Measurements from ENCODE around the gene EIF3I.
"Not testable (repeated sequence)": the region's sequence is repeated elsewhere in the genome, so short reads cannot be mapped to it uniquely, and the experiment has no call there.

Gene EIF3I

DNA sequence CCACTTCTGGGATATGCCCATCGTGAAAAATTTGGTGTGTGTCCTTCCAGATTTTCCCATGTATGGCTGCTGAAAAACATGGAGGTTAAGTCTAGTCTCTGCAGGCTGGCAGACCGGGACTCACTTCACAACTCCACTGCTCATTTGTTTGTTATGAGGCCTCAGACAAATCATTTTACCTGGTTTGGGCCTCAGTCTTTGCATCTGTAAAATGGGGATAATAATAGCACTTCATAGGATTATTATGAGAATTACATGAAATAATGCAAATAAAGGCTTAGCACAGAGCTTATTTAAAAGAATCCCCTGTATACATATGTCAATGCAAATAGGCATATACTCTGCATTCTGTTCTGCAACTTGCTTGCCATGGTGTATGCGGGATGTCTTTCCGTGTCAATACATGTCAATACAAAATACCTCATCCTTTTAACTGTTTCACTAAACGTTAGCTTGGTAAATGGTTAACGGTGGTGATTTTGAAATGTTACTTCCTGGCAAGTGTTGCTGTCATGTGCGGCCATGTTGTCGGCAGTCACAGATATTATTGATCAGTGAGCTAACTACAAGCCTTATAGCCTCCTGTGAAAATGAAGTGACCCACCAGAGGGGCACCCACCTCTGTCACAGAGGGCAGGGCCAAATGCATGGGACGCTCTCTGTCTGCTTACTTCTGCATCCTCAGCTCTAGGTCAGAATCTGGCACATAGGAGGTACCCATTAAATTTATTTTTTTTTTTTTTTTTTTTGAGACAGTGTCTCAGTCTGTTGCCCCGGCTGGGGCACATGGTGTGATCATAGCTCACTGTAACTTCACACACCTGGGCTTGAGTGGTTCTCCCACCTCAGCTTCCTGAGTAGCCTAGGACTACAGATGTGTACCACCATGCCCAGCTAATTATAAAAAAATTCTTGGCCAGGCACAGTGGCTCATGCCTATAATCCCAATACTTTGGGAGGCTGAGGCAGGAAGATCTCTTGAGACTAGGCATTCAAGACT, 33.2 kb downstream of the EIF3I start:
- no peak overlapping the region for H3K4me3 ChIP-seq (ENCODE audit: low read depth, low read length)

GRCh38 chr1:32256473-32257226, 34.4 kb downstream of the EIF3I start:
- TF ChIP-seq, protein P1, sequence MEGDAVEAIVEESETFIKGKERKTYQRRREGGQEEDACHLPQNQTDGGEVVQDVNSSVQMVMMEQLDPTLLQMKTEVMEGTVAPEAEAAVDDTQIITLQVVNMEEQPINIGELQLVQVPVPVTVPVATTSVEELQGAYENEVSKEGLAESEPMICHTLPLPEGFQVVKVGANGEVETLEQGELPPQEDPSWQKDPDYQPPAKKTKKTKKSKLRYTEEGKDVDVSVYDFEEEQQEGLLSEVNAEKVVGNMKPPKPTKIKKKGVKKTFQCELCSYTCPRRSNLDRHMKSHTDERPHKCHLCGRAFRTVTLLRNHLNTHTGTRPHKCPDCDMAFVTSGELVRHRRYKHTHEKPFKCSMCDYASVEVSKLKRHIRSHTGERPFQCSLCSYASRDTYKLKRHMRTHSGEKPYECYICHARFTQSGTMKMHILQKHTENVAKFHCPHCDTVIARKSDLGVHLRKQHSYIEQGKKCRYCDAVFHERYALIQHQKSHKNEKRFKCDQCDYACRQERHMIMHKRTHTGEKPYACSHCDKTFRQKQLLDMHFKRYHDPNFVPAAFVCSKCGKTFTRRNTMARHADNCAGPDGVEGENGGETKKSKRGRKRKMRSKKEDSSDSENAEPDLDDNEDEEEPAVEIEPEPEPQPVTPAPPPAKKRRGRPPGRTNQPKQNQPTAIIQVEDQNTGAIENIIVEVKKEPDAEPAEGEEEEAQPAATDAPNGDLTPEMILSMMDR (IDR thresholded peaks at IDR 0.05; ENCODE audit: low read depth, low read length) = no peak
- no peak overlapping the region for H3K4me3 ChIP-seq (ENCODE audit: low read depth, low read length)

More for the DNA sequence above, 33.2 kb downstream of the EIF3I start:
- TF ChIP-seq, protein P1 (IDR thresholded peaks at IDR 0.05; ENCODE audit: low read depth, low read length) = no peak

- TF ChIP-seq, protein P1 (IDR thresholded peaks at IDR 0.05; ENCODE audit: low read depth, low read length) = no peak
- no peak overlapping the region for H3K4me3 ChIP-seq (ENCODE audit: low read depth, low read length)
These were observed 35.0 kb downstream of the EIF3I start for GRCh38 chr1:32257227-32257508.

GRCh38 chr1:32263236-32263593, 41.0 kb downstream of the EIF3I start:
- not testable (repeated sequence) for H3K4me3 ChIP-seq (ENCODE audit: low read depth, low read length)

- H3K4me3 ChIP-seq (ENCODE audit: low read depth, low read length) = no peak overlapping the region
- TF ChIP-seq, protein P1 (IDR thresholded peaks at IDR 0.05; ENCODE audit: low read depth, low read length) = no peak
These were observed 41.5 kb downstream of the EIF3I start for GRCh38 chr1:32263744-32264143.

DNA sequence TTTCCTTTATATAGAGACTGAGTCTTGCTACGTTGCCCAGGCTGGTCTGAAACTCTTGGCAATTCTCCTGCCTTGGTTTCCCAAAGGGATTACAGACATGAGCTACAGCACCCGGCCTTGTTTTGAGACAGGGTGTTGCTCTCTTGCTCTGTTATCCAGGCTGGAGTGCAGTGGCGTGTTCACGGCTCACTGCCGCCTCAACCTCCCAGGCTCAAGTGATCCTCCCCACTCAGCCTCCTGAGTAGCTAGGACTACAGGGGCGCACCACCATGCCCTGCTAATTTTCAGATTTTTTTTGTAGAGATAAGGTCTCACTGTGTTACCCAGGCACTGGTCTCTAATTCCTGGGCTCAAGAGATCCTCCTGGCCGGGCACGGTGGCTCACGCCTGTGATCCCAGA, 43.6 kb downstream of the EIF3I start:
- H3K4me3 ChIP-seq (ENCODE audit: low read depth, low read length) = no peak overlapping the region

DNA sequence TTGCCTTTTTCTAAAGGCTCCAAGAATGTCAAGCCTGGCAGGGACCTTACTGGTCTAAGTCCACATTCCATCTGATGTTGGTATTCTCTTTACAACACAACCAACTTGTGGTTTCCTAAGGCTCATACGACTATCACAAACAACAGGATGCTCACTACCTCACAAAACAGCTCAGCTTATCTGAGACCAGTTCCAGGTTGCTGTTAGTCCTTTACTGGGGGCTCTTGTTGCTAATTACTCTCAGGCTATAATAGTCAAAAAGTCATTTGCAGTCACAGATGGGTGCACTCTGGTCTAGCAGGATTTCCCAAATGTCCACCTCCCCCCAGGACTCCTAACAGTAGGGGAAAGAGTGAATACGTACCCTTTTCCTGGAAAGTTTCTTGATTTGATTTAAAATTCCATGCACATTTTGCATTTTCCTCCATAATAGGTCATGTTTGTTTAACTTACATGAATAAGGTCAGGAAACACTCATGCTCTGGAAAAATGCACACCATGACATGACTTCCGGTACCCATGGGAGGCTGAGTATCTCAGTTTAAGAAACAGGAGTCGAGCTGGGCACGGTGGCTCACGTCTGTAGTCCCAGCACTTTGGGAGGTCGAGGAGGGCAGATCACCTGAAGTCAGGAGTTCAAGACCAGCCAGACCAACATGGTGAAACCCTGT, 44.8 kb downstream of the EIF3I start:
- TF ChIP-seq, protein P1 (IDR thresholded peaks at IDR 0.05; ENCODE audit: low read depth, low read length) = no peak

More for the DNA sequence above, 43.6 kb downstream of the EIF3I start:
- TF ChIP-seq, protein P1 (IDR thresholded peaks at IDR 0.05; ENCODE audit: low read depth, low read length) = no peak

More for the DNA sequence above, 44.8 kb downstream of the EIF3I start:
- H3K4me3 ChIP-seq (ENCODE audit: low read depth, low read length) = no peak overlapping the region
